ENCODE data around the gene FGD2. TPM values are rescaled to one million over a fixed set of nuclear protein-coding genes. Genes with fewer than 3 reads are reported as not detected.
"Not testable (repeated sequence)": the region's sequence is repeated elsewhere in the genome, so short reads cannot be mapped to it uniquely, and the experiment has no call there.

FGD2 gene
- total RNA-seq, 1 experiment from 2014 or later, result 1.2 TPM

DNA sequence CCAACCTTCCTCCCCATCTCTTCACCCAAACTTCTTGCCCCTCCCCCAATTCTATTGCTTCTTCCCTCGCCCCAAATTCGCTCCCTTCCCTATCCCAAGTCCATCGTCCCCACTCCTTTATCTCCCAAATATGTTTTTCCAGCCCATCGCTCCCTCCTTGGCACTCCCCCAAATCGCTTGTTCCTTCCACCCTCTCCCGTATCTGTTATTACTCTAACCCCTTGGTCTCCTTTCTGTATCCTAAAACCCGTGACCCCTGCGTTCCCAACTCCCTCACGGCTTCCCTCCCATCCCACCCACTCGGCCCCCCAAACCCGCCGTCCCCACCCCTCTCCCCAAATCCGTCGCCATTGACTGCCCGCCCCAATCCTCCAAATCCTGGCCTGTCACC lies 20.0 kb upstream of the FGD2 start:
- in situ Hi-C loops (cut with HindIII; ENCODE audit: low sequenced_read_pairs), result no loop called here
- DNase-seq (ENCODE audit: low spot score), result peak; percentile 19

DNA sequence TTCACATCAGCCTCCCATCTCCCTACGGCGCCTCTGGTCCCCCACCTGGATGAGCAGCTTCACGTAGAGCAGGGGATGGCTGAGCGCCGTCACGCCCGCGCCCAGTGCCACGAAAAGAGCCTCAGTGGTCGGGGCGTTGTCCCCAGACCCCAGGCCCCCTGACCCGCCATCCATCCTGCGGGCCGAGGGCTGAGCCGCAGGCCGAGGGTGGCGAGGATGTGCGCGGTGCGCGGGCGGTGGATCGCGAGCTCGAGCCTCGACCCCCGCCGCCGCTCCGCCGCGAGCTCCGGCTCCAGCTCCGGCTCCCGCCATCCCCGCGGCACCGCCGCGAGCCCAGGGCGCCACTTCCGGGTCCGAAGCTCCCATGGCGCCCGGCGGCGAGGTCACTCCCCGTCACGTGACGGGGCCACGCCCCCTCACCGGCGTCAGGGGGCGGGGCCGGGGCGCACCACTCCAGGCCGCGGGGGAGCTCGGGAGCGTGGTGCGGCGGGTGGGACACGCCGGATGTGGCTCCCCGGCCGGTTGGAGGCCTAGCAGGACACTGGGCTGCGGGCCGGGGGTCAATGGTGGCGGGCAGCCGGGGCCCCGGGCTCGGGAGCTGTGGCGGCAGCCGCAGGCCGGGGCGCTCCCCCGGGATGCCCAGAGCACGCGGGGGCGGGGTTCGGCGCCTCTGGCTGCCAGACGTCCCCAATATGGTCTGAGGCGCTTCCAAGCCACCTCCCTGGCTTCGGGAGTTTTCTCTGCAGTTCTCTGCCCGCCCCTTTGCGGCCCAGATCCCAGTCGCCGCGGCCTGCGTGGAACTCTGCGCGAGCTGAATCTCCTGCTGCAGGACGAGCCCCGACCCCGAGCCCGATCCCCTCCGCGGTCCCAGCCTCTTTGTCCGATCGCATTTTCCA lies 19.4 kb upstream of the FGD2 start, which contains the start of gene MTCH1:
Gene MTCH1, minus strand, starts transcription at position 389 of the 896 bp plus-strand sequence. Its CDS starts 23 bp downstream, at position 366.
- in situ Hi-C loops (cut with HindIII; ENCODE audit: low sequenced_read_pairs), result no loop called here
- DNase-seq (ENCODE audit: low spot score), result peak; percentile 94

DNA sequence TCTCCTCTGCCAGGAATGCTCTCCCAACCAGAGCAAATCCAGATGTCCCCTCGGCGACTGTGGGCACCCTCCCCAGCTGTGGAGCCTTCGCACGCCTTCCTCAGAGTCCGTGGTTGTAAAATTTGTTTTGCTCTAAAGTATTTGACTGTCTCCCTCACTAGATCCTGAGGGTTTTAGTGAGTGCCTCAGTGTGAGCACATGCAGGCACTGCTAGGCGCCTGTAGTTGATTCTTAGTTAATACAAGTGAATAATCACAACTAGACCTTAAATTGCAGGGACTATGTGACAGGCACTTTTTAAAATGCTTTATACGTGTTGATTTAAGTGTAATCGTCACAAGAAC lies 18.8 kb upstream of the FGD2 start:
- no peak for DNase-seq (ENCODE audit: low spot score)
- in situ Hi-C loops (cut with HindIII; ENCODE audit: low sequenced_read_pairs), result no loop called here

- in situ Hi-C loops (cut with HindIII; ENCODE audit: low sequenced_read_pairs), result no loop called here
- DNase-seq (ENCODE audit: low spot score), result no peak
These were observed 16.2 kb upstream of the FGD2 start for GRCh38 chr6:36989264-36989663.

- DNase-seq (ENCODE audit: low spot score); in situ Hi-C loops (cut with HindIII; ENCODE audit: low sequenced_read_pairs): not testable (repeated sequence)
These were observed 15.1 kb upstream of the FGD2 start for GRCh38 chr6:36990401-36990800.

DNA sequence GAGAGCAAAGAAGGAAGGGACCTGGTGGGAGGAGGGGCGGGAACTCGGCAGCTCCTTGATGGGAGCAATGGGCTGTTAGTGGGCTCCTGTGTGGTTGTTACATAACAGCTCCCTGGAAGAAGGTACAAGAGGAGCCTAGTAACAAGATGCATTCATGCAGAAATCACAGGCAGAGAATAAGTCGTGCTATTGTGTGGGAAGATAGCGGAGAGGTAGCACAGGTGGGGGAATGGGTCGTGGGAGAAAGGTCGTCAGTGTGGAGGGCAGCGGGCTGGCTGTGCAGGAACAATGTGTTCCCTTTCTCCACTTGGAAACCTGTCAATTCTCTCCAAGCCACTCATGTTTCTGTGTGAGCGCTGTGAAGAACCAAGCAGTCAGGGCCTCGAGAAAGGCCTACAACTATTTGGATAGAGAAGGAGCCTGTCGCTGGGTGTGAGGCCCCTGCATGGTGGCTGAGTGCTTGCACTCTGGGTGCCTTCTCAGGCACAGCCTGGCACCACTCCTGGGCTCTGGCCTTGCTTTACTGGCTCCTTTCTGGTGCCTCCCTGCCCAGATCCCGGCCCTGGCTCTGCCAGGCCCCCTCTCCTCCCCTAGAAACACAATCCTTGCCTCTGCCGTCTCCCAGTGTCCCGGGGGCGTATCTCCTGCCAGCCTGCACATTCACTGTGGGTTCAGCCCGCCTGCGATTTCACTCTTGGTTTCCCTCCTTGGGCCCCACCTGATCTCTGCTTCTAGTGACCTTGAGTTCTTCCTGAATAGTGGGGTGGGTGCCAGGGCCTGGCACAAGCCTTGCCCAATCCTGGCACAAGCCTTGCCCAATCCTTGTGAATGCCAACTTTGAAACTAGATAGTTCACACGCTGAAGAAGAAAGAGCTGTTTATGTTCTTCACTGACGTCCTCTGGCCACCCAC lies 7.4 kb upstream of the FGD2 start:
- peak; percentile 66 for DNase-seq (ENCODE audit: low spot score)

DNA sequence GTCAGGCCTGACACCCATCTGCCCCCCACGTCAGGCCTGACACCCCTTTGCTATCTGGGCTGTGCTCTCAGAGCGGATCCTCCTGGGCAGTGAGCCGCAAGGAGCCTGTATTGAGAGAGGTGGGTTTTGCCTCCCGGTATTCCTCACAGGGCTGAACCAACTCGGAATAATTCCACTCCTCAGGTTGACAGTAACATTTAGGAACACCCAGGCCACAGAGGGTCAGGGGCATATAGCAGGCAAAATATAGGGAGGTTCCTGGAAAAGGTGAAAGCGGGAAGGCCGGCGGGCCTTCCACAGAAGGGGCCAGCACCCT lies 6.8 kb upstream of the FGD2 start:
- no peak for DNase-seq (ENCODE audit: low spot score)
- in situ Hi-C loops (cut with HindIII; ENCODE audit: low sequenced_read_pairs), result no loop called here

More for the DNA sequence above, 7.4 kb upstream of the FGD2 start:
- in situ Hi-C loops (cut with HindIII; ENCODE audit: low sequenced_read_pairs), result no loop called here

DNA sequence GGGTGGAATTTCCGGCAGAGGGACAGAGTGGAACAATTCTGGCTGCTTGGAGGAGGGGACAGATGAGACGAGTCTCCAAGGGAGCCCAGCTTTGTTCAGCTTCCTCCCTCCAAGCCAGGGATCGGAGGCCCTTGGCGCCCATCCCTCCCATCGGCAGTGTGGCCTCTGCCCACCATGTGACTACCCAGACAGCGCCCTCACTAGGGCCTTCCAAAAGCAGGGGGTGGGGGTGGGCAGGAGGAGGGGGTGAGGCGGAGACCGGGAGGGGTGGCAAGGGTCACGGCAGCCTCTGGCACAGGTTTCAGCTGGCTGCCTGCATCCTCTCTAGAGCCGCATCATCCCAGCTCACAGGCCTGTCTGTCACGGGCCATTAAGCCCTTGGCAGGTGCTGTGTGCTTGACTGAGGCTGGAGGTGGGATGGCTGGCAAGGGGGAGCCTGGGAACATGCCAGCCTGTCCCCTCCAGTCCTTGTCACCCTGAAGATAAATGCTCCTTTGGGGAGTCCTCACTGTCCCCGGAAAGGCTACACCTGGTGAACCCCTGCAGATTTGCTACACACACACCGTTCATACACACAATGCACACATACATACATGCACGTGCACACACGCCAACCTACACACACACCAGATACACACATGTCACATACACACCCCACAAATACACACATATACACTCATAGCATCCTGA lies 6.2 kb upstream of the FGD2 start:
- DNase-seq (ENCODE audit: low spot score), result peak; percentile 24
- in situ Hi-C loops (cut with HindIII; ENCODE audit: low sequenced_read_pairs), result no loop called here

- in situ Hi-C loops (cut with HindIII; ENCODE audit: low sequenced_read_pairs), result no loop called here
- no peak for DNase-seq (ENCODE audit: low spot score)
These were observed 5.7 kb upstream of the FGD2 start for GRCh38 chr6:36999751-37000125.

DNA sequence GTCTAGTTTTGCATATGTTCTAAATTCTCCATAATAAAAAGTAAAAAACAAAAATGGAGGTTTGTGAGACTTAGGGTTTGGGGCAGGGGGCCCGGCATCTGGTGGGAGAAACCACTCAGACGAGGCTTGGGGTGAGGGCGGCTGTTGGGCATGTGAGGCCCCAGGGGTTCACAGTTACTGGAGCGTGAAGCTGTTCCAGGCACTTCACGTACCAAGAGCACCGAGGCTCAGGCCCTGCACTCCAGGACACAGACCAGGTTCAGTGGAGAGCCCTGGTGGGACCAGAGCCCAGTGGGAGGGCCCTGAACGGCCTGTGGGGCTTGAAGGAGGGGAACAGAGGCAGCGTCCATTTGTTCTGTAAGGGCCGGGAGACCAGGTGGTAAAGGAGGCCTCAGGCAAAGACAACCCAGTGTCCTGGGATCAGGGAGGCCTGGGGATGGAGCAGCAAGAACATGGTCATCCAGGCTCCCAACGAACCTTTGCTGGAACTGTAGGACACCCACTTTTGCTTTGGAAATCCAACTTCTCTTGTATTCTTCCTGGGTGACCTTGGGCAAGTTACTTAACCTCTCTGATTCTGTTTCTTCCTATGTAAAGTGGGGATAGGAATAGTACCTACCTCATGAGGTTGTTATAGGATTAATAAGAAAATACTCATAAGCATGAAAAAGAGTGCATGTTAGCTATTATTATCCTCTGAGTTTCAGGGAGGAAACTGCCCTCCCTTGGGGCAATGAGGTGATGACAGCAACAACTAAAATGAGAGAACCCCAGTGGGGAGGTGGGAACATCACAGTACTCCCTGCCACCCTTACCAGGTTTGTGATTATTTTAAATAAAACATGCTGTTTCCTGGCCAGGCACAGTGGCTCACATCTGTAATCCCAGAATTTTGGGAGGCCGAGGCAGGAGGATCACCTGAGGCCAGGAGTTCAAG lies 1.1 kb upstream of the FGD2 start:
- in situ Hi-C loops (cut with HindIII; ENCODE audit: low sequenced_read_pairs), result no loop called here
- DNase-seq (ENCODE audit: low spot score), result no peak

DNA sequence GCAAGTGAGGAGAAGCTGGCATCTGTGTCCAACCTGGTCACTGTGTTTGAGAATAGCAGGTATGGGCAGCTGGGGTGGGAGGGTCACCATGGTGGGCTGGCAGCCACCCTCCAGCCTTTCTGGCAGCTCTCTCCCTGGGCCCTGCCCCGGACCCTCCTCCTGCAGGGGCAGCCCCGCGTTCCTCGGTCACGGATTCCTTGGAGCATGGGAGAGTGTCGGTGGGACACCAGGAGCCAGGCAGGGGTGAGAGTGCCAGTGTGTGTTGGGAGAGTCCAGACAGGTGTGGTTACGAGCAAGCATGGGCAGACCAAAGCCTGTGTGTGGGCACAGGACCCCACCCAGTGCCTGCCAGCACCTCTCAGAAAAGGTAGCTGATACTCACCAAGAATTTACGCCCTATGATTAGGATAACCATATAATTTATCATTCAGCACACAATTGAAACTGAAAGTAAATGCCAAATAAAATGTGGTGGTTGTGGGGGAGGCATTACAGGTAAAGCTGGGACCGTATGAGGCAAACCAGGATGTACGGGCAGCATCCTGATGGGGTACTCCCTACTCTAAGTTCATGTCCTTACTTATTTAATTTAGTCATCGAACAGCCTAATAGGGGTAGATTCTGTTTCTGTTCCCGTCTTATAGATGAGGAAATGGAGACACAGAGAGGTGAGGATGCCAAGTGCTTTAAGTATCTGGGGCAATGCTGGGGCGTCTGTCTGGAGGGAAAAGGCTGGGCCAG lies 542 bp downstream of the FGD2 start:
- in situ Hi-C loops (cut with HindIII; ENCODE audit: low sequenced_read_pairs), result no loop called here
- DNase-seq (ENCODE audit: low spot score), result no peak

DNA sequence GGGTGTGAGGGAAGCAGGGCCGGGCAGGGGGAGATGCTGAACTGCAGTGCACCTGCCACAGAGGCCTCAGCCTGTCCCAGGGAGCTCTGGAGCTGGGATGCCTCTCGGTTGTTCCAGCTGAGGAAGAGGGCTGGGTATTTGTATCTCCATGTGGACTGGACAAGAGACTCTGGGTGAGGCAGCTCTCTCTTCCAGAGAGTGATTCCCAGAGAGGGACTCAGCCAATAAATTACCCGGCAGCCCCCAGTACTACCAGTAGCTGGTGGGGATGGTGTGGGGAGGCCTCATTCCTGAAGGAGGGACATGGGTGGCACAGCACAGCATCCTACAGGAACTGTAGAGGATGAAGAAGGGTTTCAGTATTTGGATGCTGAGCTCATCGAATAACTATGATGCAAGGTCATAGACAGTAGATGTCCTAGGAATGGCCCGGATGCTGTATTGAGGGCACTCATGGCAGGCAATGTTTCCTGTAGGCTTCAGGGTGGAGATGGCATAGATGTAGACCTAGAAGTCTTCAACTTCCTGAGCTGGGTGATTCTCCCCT lies 1.4 kb downstream of the FGD2 start:
- DNase-seq (ENCODE audit: low spot score), result no peak
- in situ Hi-C loops (cut with HindIII; ENCODE audit: low sequenced_read_pairs), result no loop called here

- in situ Hi-C loops (cut with HindIII; ENCODE audit: low sequenced_read_pairs), result no loop called here
- DNase-seq (ENCODE audit: low spot score), result no peak
These were observed 2.0 kb downstream of the FGD2 start for GRCh38 chr6:37007340-37008043.

DNA sequence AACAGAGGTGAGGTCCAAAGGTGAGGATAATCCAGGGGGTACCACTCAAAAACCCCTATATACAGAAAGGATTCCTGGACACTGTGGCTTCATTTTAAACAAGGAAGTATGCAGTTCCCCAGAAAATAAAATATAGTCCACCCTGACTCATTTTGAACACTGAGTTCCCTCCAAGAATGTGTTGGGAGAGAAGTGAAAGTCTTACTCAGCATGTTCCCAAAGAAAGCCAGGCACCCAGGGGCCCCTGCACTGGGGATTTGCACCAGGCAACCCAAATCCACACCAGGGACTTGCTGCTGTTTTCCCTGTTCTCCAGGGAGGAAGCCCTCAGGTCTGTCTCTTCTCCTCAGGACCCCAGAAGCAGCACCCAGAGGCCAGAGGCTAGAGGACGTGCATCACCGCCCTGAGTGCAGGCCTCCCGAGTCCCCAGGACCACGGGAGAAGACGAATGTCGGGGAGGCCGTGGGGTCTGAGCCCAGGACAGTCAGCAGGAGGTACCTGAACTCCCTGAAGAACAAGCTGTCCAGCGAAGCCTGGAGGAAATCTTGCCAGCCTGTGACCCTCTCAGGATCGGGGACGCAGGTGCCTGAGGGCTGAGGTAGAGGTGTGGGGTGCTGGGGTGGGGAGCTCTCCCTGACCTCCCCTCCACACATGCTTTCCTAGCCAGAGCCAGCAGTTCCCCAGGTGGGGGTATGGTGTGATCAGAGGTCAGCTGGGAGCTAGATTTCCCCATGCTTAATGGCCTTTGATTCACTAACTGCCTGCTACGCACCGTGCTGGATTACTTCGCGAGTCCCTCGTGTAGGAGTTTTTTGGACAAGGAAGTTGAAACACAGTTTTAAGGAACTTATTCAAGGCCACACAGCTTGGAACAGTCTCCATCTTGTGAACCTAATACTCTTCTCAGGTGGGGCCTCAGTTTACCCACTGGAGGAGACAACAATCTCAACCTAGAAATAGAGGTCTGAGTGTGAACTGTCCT lies 3.3 kb downstream of the FGD2 start:
- in situ Hi-C loops (cut with HindIII; ENCODE audit: low sequenced_read_pairs), result no loop called here
- DNase-seq (ENCODE audit: low spot score), result no peak

GRCh38 chr6:37010402-37010892 lies 5.0 kb downstream of the FGD2 start:
- DNase-seq (ENCODE audit: low spot score), result no peak
- in situ Hi-C loops (cut with HindIII; ENCODE audit: low sequenced_read_pairs), result no loop called here
